K562 (cell line): Measurements from ENCODE around the gene C11orf86. TPM values are rescaled to one million over a fixed set of nuclear protein-coding genes. Genes with fewer than 3 reads are reported as not detected.

Experiments used
- ATAC-seq: fragments of 200-7000 bp; cut with Tn5 transposase; 3 replicates; pipeline ENCODE4 v1.9.1; 2020; ENCODE audit warnings: moderate library complexity
- BruUV-seq: library from RNA; stranded (reverse); fragments of 400-500 nt; replicated peaks from 2 replicates; lab custom pipeline; 2021; lab: Mats Ljungman, UMichigan
- CTCF ChIA-PET: fragments of 300-600 bp; formaldehyde crosslinking; extraction: SDS; loops from one replicate; lab custom pipeline; 2021; ENCODE audit warnings: low intra/inter-chr PET ratio; lab: Yijun Ruan, JAX
- POLR2A ChIA-PET: fragments of 300-600, 350-650 bp; sonication (Branson Sonifier 250); formaldehyde crosslinking; extraction: SDS; loops from one replicate; lab custom pipeline; 2021; ENCODE audit warnings: antibody characterized with exemption, inconsistent platforms; lab: Yijun Ruan, JAX
- DNase-seq, 4 experiments: peaks; one replicate each; pipeline versions ENCODE4 v3.0.0 to v3.0.0-alpha.2; 2011 to 2018; ENCODE audit warnings: low spot score in 3 of 4, mixed read lengths in 3 of 4; ENCODE audit errors: extremely low read depth in 1 of 4
- FAIRE-seq: peaks from 2 replicates; lab custom pipeline; 2011; peaks lifted over from hg19 to GRCh38; lab: Jason Lieb, UNC
- H2AFZ ChIP-seq: 2 replicates; pipeline ENCODE4 v1.6.0; 2011; ENCODE audit warnings: low read depth, low read length, control low read depth, inconsistent platforms
- H3K27ac ChIP-seq: fragments of 200-600 bp; 3 replicates; pipeline ENCODE4 v1.8.0; 2011; ENCODE audit warnings: low read depth, mild to moderate bottlenecking, control low read depth, inconsistent platforms, low read length, moderate library complexity, mixed read lengths; ENCODE audit errors: extremely low read depth
- H3K27me3 ChIP-seq, 2 experiments: fragments of 300-600 bp in 1 of 2; 2 replicates in 1 of 2; 3 replicates in 1 of 2; pipeline versions ENCODE4 v1.6.0 to v1.8.0; 2011; ENCODE audit warnings: inconsistent platforms in 2 of 2, low read length in 2 of 2, mild to moderate bottlenecking in 1 of 2, mixed read lengths in 1 of 2, moderate library complexity in 1 of 2; ENCODE audit not compliant: control insufficient read depth in 2 of 2, insufficient read depth in 2 of 2
- H3K36me3 ChIP-seq: fragments of 300-600 bp; 3 replicates; pipeline ENCODE4 v1.8.0; 2011; ENCODE audit warnings: mild to moderate bottlenecking, low read length, inconsistent platforms; ENCODE audit not compliant: control insufficient read depth, insufficient read depth
- H3K4me1 ChIP-seq, 2 experiments: fragments of 200-600 bp in 1 of 2; replicated peaks in 1 of 2; 2 replicates in 1 of 2; 3 replicates in 1 of 2; pipeline versions ENCODE4 v1.5.1 to v1.8.0; 2011; ENCODE audit warnings: inconsistent platforms in 2 of 2, low read length in 2 of 2, mild to moderate bottlenecking in 1 of 2, mixed read lengths in 1 of 2, moderate library complexity in 1 of 2; ENCODE audit not compliant: control insufficient read depth in 2 of 2, insufficient read depth in 2 of 2
- H3K4me2 ChIP-seq: 2 replicates; pipeline ENCODE4 v1.6.1; 2011; ENCODE audit warnings: low read length, control low read depth, inconsistent platforms, mixed read lengths; ENCODE audit not compliant: insufficient read depth
- H3K4me3 ChIP-seq: fragments of 200-600 bp; sonication (generic), shearing (Covaris generic); 2 replicates; pipeline ENCODE4 v1.5.1; 2016; ENCODE audit warnings: control low read depth, inconsistent platforms
- H3K79me2 ChIP-seq: fragments of 200-600 bp; 3 replicates; pipeline ENCODE4 v1.8.0; 2011; ENCODE audit warnings: low read length, inconsistent platforms; ENCODE audit not compliant: control insufficient read depth, insufficient read depth
- H3K9ac ChIP-seq, 2 experiments: 2 replicates each; pipeline versions ENCODE4 v1.6.0 to v1.6.1; 2011; ENCODE audit warnings: low read depth in 2 of 2, low read length in 2 of 2, control low read depth in 1 of 2, inconsistent platforms in 1 of 2, mild to moderate bottlenecking in 1 of 2, mixed read lengths in 1 of 2; ENCODE audit not compliant: insufficient read depth in 1 of 2
- H3K9me1 ChIP-seq: one replicate; pipeline ENCODE4 v1.6.0; 2011; ENCODE audit warnings: inconsistent platforms, mild to moderate bottlenecking, low read length, moderate library complexity; ENCODE audit not compliant: control insufficient read depth, insufficient read depth
- H3K9me3 ChIP-seq: replicated peaks from 2 replicates; pipeline ENCODE4 v1.5.1; 2011; ENCODE audit warnings: low read depth, low read length, inconsistent platforms; ENCODE audit not compliant: control insufficient read depth, insufficient read depth
- H4K20me1 ChIP-seq: replicated peaks from 2 replicates; pipeline ENCODE4 v1.6.1; 2011; ENCODE audit warnings: low read length, inconsistent platforms, mixed read lengths; ENCODE audit not compliant: control insufficient read depth, insufficient read depth
- CBFA2T2 ChIP-seq: fragments of 450-650 bp; conservative IDR thresholded peaks from 2 replicates; pipeline ENCODE4 v1.6.1; 2017; ENCODE audit warnings: mild to moderate bottlenecking
- CGGBP1 ChIP-seq: fragments of 250-450 bp; sonication (Bioruptor Pico); IDR thresholded peaks from 2 replicates; pipeline ENCODE4 v1.9.0; 2021; ENCODE audit warnings: mild to moderate bottlenecking
- EHMT2 ChIP-seq: fragments of 450-650 bp; IDR thresholded peaks from 2 replicates; pipeline ENCODE4 v1.6.1; 2018; ENCODE audit warnings: antibody characterized with exemption
- ELF4 ChIP-seq: fragments of 450-650 bp; formaldehyde crosslinking; IDR thresholded peaks from 2 replicates; pipeline ENCODE4 v1.4.0; 2022; ENCODE audit warnings: missing genetic modification characterization
- HDAC2 ChIP-seq: fragments of 450-650 bp; IDR thresholded peaks from 2 replicates; pipeline ENCODE4 v1.6.1; 2016; ENCODE audit warnings: mild to moderate bottlenecking
- ILF3 ChIP-seq: fragments of 450-650 bp; IDR thresholded peaks from 2 replicates; pipeline ENCODE4 v1.6.1; 2018; ENCODE audit warnings: antibody characterized with exemption, mild to moderate bottlenecking, moderate library complexity, borderline replicate concordance
- KAT8 ChIP-seq: fragments of 450-650 bp; IDR thresholded peaks from 2 replicates; pipeline ENCODE4 v1.6.1; 2016; ENCODE audit warnings: low read depth, mild to moderate bottlenecking
- MAFK ChIP-seq: IDR thresholded peaks from 2 replicates; pipeline ENCODE4 v1.6.1; 2011; ENCODE audit warnings: low read length, improper control_type of control experiment
- PPARD ChIP-seq: fragments of 250-450 bp; sonication (Bioruptor Pico); IDR thresholded peaks from 2 replicates; pipeline ENCODE4 v1.8.0; 2022; ENCODE audit warnings: inconsistent platforms, mild to moderate bottlenecking, moderate library complexity
- TRIM28 ChIP-seq: fragments of 450-650 bp; IDR thresholded peaks from 2 replicates; pipeline ENCODE4 v1.6.1; 2017
- XRCC5 ChIP-seq: fragments of 200-400 bp; formaldehyde crosslinking; IDR thresholded peaks from 2 replicates; pipeline ENCODE4 v1.6.1; 2017; ENCODE audit warnings: low read depth, mild to moderate bottlenecking, low read length
- ZNF316 ChIP-seq: fragments of 450-650 bp; IDR thresholded peaks from 2 replicates; pipeline ENCODE4 v1.6.1; 2016
- WGBS: fragments of 100-300 bp; shearing (Covaris generic); methylation state at CpG from one replicate; pipeline ENCODE4 v1.1.6; 2016; ENCODE audit warnings: low coverage, mixed read lengths; ENCODE audit not compliant: insufficient coverage; ENCODE audit errors: missing lambda C conversion rate; 5-methylcytosine and 5-hydroxymethylcytosine counted together
- in situ Hi-C: fragments of 300-500 bp; cut with MboI; formaldehyde crosslinking; loops from 4 replicates; pipeline ENCODE4 v1.15.0; 2018; ENCODE audit warnings: inconsistent platforms, mixed read lengths
- intact Hi-C: fragments of 100-400 bp; cut with micrococcal nuclease; formaldehyde crosslinking; loops from 2 replicates; pipeline ENCODE4 v1.14.2; 2022
- polyA plus RNA-seq, 8 experiments: library from polyadenylated mRNA; depleted of rRNA in 4 of 8; stranded (reverse) in 5 of 8; unstranded in 3 of 8; fragments of >200 nt; fragmentation: Nextera tagmentation in 2 of 8; fragmentation: Illumina TruSeq in 1 of 8; extraction: Ambion mirVana in 2 of 8; extraction: Trizol in 1 of 8; gene quantifications; 2 replicates each; pipeline versions ENCODE4 v1.2.1 to v1.2.3, GENCODE V29; 2011 to 2014; ENCODE audit warnings: inconsistent platforms in 1 of 8, missing spikeins in 1 of 8
- total RNA-seq, 7 experiments: library from RNA; depleted of rRNA in 6 of 7; stranded (reverse); fragments of >200 nt in 6 of 7; fragmentation: Illumina TruSeq in 2 of 7; extraction: Trizol in 2 of 7; gene quantifications; 2 replicates each; pipeline versions ENCODE4 v1.2.1 to v1.2.3, GENCODE V29; 2011 to 2021; ENCODE audit warnings: low replicate concordance in 1 of 7
- TF ChIP-seq, protein P1 (sequence below): fragments of 250-450 bp; sonication (Bioruptor Pico); IDR thresholded peaks from 2 replicates; pipeline ENCODE4 v1.8.0; 2022; ENCODE audit warnings: inconsistent platforms, mild to moderate bottlenecking, moderate library complexity, borderline replicate concordance
- TF ChIP-seq, protein P2 (sequence below): fragments of 250-450 bp; sonication (Bioruptor Pico); IDR thresholded peaks from 2 replicates; pipeline ENCODE4 v1.8.0; 2021; ENCODE audit warnings: moderate library complexity, mild to moderate bottlenecking, inconsistent platforms
- TF ChIP-seq, protein P3 (sequence below): fragments of 200-800 bp; sonication (Bioruptor generic); IDR thresholded peaks from 2 replicates; pipeline ENCODE4 v1.6.1; 2017; ENCODE audit warnings: missing genetic modification characterization, missing compliant biosample characterization
- TF ChIP-seq, protein P4 (sequence below): fragments of 450-650 bp; formaldehyde crosslinking; IDR thresholded peaks from 2 replicates; pipeline ENCODE4 v1.4.0; 2020; ENCODE audit warnings: mild to moderate bottlenecking
- TF ChIP-seq, protein P5 (sequence below): sonication (generic); formaldehyde crosslinking; IDR thresholded peaks from 2 replicates; pipeline ENCODE4 v1.8.1; 2023; ENCODE audit warnings: mild to moderate bottlenecking, missing genetic modification reagents

Gene C11orf86
- total and polyA plus RNA-seq, 9 of the 15 experiments (the other 6 are each of a cell fraction or from before 2014, with no cell fraction given): not detected

GRCh38 chr11:66970807-66971442, 4.2 kb upstream of the C11orf86 start:
- no TSS peak for BruUV-seq
- peak; percentile 42 for FAIRE-seq
- POLR2A ChIA-PET: interaction anchor here (1.0 kb wide), 1 partner anchor 62 kb away, joined by 3 read pairs; no protein-coding TSS in a partner anchor
- TF ChIP-seq TRIM28 (no peak; the same call in 1 of the 2 replicates), CBFA2T2 (no peak), EHMT2 (peak; percentile 14; the same call in 1 of the 2 replicates), MAFK (0 out of 2 replicates have a peak, but pooled peaks have one; percentile 23), ZNF316 (peak; percentile 6; the same call in 1 of the 2 replicates), XRCC5 (no peak), ILF3 (no peak), HDAC2 (no peak), ELF4 (no peak), KAT8 (no peak), CGGBP1 (CRISPR knock-in tag) (no peak), PPARD (CRISPR knock-in tag) (no peak)
- TF ChIP-seq, protein P1, sequence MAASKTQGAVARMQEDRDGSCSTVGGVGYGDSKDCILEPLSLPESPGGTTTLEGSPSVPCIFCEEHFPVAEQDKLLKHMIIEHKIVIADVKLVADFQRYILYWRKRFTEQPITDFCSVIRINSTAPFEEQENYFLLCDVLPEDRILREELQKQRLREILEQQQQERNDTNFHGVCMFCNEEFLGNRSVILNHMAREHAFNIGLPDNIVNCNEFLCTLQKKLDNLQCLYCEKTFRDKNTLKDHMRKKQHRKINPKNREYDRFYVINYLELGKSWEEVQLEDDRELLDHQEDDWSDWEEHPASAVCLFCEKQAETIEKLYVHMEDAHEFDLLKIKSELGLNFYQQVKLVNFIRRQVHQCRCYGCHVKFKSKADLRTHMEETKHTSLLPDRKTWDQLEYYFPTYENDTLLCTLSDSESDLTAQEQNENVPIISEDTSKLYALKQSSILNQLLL (CRISPR knock-in tag): no peak
- TF ChIP-seq, protein P2, sequence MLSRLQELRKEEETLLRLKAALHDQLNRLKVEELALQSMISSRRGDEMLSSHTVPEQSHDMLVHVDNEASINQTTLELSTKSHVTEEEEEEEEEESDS (CRISPR knock-in tag): no peak
- TF ChIP-seq, protein P3, sequence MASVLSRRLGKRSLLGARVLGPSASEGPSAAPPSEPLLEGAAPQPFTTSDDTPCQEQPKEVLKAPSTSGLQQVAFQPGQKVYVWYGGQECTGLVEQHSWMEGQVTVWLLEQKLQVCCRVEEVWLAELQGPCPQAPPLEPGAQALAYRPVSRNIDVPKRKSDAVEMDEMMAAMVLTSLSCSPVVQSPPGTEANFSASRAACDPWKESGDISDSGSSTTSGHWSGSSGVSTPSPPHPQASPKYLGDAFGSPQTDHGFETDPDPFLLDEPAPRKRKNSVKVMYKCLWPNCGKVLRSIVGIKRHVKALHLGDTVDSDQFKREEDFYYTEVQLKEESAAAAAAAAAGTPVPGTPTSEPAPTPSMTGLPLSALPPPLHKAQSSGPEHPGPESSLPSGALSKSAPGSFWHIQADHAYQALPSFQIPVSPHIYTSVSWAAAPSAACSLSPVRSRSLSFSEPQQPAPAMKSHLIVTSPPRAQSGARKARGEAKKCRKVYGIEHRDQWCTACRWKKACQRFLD (CRISPR knock-in tag): no peak
- TF ChIP-seq, protein P4, sequence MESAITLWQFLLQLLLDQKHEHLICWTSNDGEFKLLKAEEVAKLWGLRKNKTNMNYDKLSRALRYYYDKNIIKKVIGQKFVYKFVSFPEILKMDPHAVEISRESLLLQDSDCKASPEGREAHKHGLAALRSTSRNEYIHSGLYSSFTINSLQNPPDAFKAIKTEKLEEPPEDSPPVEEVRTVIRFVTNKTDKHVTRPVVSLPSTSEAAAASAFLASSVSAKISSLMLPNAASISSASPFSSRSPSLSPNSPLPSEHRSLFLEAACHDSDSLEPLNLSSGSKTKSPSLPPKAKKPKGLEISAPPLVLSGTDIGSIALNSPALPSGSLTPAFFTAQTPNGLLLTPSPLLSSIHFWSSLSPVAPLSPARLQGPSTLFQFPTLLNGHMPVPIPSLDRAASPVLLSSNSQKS (CRISPR knock-in tag): no peak
- TF ChIP-seq, protein P5, sequence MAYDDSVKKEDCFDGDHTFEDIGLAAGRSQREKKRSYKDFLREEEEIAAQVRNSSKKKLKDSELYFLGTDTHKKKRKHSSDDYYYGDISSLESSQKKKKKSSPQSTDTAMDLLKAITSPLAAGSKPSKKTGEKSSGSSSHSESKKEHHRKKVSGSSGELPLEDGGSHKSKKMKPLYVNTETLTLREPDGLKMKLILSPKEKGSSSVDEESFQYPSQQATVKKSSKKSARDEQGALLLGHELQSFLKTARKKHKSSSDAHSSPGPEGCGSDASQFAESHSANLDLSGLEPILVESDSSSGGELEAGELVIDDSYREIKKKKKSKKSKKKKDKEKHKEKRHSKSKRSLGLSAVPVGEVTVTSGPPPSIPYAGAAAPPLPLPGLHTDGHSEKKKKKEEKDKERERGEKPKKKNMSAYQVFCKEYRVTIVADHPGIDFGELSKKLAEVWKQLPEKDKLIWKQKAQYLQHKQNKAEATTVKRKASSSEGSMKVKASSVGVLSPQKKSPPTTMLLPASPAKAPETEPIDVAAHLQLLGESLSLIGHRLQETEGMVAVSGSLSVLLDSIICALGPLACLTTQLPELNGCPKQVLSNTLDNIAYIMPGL: no peak

More at GRCh38 chr11:66970807-66971442, 4.2 kb upstream of the C11orf86 start:
- DNase-seq (peak in 1 of 4 experiments; percentile 47), ATAC-seq (no peak)
- H3K4me1 ChIP-seq: peaks cover 7 to 15% of the 10 kb centered on the region in 2 experiments; a peak in 4 of 5 replicates
- CTCF ChIA-PET: no interaction called here
- H3K79me2 ChIP-seq: no peaks in the 10 kb centered on the region
- peak overlapping the region in 1 of 2 experiments; percentile 65; a peak in 1 of 4 replicates for H3K9ac ChIP-seq
- H2AFZ ChIP-seq: peak overlapping the region; percentile 25; the same call in 1 of the 2 replicates
- H3K36me3 ChIP-seq: no peaks in the 10 kb centered on the region
- H3K4me2 ChIP-seq: no peak overlapping the region
- no peaks in the 10 kb centered on the region for H3K27me3 ChIP-seq
- no peaks in the 10 kb centered on the region for H4K20me1 ChIP-seq
- WGBS: 15% methylated on average over 5 of the region's 5 CpGs
- H3K4me3 ChIP-seq: no peak overlapping the region
- intact Hi-C loops (no loop called here), in situ Hi-C loops (no loop called here)
- H3K9me1 ChIP-seq: no peaks in the 10 kb centered on the region
- no peak overlapping the region for H3K27ac ChIP-seq
- H3K9me3 ChIP-seq: no peaks in the 10 kb centered on the region
